Heart left ventricle (tissue), 16 donors: Measurements from ENCODE around the gene SYNE3. TPM values are rescaled to one million over a fixed set of nuclear protein-coding genes. Genes with fewer than 3 reads are reported as not detected.

ENCODE experiments used
- ATAC-seq, 4 donors: fragments of 200-7000 bp; cut with Tn5 transposase; one replicate each; pipeline ENCODE4 v1.9.1; 2020 to 2022; ENCODE audit warnings: moderate library complexity in 4 of 4, mild to moderate bottlenecking in 3 of 4, moderate number of reproducible peaks in 1 of 4
- DNase-seq, 5 donors: peaks; one replicate each; pipeline ENCODE4 v3.0.0-alpha.2; 2020
- H3K27ac ChIP-seq, 12 donors: fragments of 200-600 bp; sonication (generic) in 4 of 12; one replicate each; pipeline versions ENCODE4 v1.5.0 to v1.8.0; 2016 to 2022; ENCODE audit warnings: mild to moderate bottlenecking in 2 of 12
- H3K27me3 ChIP-seq, 9 donors: fragments of 200-600 bp; sonication (generic) in 2 of 9; one replicate each; pipeline versions ENCODE4 v1.5.1 to v1.8.0; 2016 to 2022; ENCODE audit warnings: mild to moderate bottlenecking in 3 of 9
- H3K36me3 ChIP-seq, 9 donors: fragments of 200-600 bp; sonication (generic) in 2 of 9; one replicate each; pipeline versions ENCODE4 v1.5.0 to v1.8.0; 2018 to 2022; ENCODE audit warnings: mild to moderate bottlenecking in 2 of 9
- H3K4me1 ChIP-seq, 12 donors: fragments of 200-600 bp; sonication (generic) in 4 of 12; one replicate each; pipeline versions ENCODE4 v1.5.0 to v1.8.0; 2016 to 2022; ENCODE audit warnings: mild to moderate bottlenecking in 3 of 12
- H3K4me3 ChIP-seq, 12 donors: fragments of 200-600 bp; sonication (generic) in 4 of 12; one replicate each; pipeline versions ENCODE4 v1.5.0 to v1.8.0; 2017 to 2022; ENCODE audit warnings: mild to moderate bottlenecking in 9 of 12, moderate library complexity in 4 of 12
- H3K9me3 ChIP-seq, 12 donors: fragments of 200-600 bp; sonication (generic) in 4 of 12; one replicate each; pipeline versions ENCODE4 v1.5.0 to v1.8.0; 2016 to 2022; ENCODE audit warnings: mild to moderate bottlenecking in 1 of 12
- POLR2A ChIP-seq, 2 donors: fragments of 450-650 bp; IDR thresholded peaks; one replicate each; pipeline ENCODE4 v1.6.1; 2017; ENCODE audit warnings: antibody characterized with exemption in 2 of 2, mild to moderate bottlenecking in 2 of 2, moderate library complexity in 2 of 2
- WGBS, 4 donors: extraction: QIAGEN DNeasy Blood & Tissue Kit in 2 of 4; methylation state at CpG; one replicate each; pipeline versions ENCODE4 v1.1.5 to v1.1.7; 2013 to 2018; 5-methylcytosine and 5-hydroxymethylcytosine counted together
- intact Hi-C, 10 donors: fragments of 100-400 bp; cut with DNase I; formaldehyde crosslinking; loops; one replicate each; pipeline versions ENCODE4 v1.11.1 to v1.14.2; 2022
- polyA plus RNA-seq, 2 donors: library from polyadenylated mRNA; stranded (reverse); fragments of 200-250 nt; gene quantifications; one replicate each; pipeline ENCODE4 v1.2.3, GENCODE V29; 2013
- total RNA-seq, 9 donors: library from RNA; depleted of rRNA in 2 of 9; stranded (reverse); fragments of >200 nt in 2 of 9; fragmentation: NEBNext Ultra II Directional in 3 of 9; extraction: Animal tissue kit (Norgen Biotek cat#: 25700) in 3 of 9; gene quantifications; one replicate each; pipeline versions ENCODE4 v1.1.0 to v1.2.4, GENCODE V29; 2016 to 2023
- TF ChIP-seq, protein P1 (sequence below), 12 donors: fragments of 200-600 bp; sonication (generic) in 4 of 12; IDR thresholded peaks; one replicate each; pipeline versions ENCODE4 v1.5.0 to v1.8.0; 2018 to 2022; ENCODE audit warnings: antibody characterized with exemption in 12 of 12, mild to moderate bottlenecking in 5 of 12
- donor health status: ischemic (EF 13 %, LVEDD 7.1; RV severe dilation, severe dysfunction).
- donor health status: healthy with polysubstance abuse.
- donor health status: DM: no; HTN: yes; CAD: no.
- donor health status: DM: no; HTN: no; CAD: no.
- donor health status: ischemic (EF 25% LVEDD 6.9; RV normal size, moderate dysfunction).
- donor health status: ischemic (EF 25% LVEDD 5.7; RV mildly dilated, moderate dysfunction).
- donor health status: healthy.
- donor health status: DM: yes; HTN: yes; CAD: no.
- donor health status: ischemic (EF 35%, LVEDD 5.7; RV mildly dilated, moderate dysfunction).
- donor health status: nonischemic (EF 11% LVEDD 7.7; RV severe dilation, severe dysfunction).
- donor health status: DM: yes; HTN: yes; CAD: no.
- donor health status: PGD.
- donor health status: ischemic (EF 29% LVEDD 5.4; RV normal size, mild dysfunction).
- donor health status: nonischemic (EF 23%, LVEDD 6.1; RV moderate dilation, normal function).

The SYNE3 gene
- total and polyA plus RNA-seq, 11 donors: 3.1 to 16.9 (median 8.0) TPM

DNA sequence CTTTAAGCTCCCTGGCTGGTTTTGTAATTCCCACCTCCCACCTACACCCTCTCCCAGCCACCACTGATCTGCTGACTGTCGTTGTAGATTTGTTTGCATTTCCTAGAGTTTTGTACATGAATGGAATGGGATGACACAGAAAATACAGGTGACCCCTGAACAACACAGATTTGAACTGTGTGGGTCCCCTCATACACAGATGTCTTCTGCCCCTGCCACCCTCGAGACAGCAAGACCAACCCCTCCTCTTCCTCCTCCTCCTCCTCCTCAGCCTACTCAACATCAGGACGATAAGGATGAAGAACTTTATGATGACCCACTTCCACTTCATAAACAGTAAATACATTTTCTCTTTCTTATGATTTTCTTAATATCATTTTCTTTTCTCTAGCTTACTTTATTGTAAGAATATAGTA lies 28.8 kb downstream of the SYNE3 start:
- Histone ChIP-seq H3K36me3 (peaks cover 0 to 8% (median 0%) of the 10 kb centered on the region in 9 donors), H3K27ac (no peak overlapping the region), H3K4me1 (peaks cover 9 to 61% (median 41%) of the 10 kb centered on the region in 12 donors), H3K9me3 (no peaks in the 10 kb centered on the region), H3K27me3 (no peaks in the 10 kb centered on the region), H3K4me3 (no peak overlapping the region)
- TF ChIP-seq POLR2A (IDR thresholded peaks at IDR 0.05): no peak
- TF ChIP-seq, protein P1, sequence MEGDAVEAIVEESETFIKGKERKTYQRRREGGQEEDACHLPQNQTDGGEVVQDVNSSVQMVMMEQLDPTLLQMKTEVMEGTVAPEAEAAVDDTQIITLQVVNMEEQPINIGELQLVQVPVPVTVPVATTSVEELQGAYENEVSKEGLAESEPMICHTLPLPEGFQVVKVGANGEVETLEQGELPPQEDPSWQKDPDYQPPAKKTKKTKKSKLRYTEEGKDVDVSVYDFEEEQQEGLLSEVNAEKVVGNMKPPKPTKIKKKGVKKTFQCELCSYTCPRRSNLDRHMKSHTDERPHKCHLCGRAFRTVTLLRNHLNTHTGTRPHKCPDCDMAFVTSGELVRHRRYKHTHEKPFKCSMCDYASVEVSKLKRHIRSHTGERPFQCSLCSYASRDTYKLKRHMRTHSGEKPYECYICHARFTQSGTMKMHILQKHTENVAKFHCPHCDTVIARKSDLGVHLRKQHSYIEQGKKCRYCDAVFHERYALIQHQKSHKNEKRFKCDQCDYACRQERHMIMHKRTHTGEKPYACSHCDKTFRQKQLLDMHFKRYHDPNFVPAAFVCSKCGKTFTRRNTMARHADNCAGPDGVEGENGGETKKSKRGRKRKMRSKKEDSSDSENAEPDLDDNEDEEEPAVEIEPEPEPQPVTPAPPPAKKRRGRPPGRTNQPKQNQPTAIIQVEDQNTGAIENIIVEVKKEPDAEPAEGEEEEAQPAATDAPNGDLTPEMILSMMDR (IDR thresholded peaks at IDR 0.05): no peak
- intact Hi-C loops: no loop called here
- ATAC-seq: no peak
- WGBS, 4 donors: 65 to 79% (median 68%) methylated on average over 3 of the region's 3 CpGs
- no peak for DNase-seq

DNA sequence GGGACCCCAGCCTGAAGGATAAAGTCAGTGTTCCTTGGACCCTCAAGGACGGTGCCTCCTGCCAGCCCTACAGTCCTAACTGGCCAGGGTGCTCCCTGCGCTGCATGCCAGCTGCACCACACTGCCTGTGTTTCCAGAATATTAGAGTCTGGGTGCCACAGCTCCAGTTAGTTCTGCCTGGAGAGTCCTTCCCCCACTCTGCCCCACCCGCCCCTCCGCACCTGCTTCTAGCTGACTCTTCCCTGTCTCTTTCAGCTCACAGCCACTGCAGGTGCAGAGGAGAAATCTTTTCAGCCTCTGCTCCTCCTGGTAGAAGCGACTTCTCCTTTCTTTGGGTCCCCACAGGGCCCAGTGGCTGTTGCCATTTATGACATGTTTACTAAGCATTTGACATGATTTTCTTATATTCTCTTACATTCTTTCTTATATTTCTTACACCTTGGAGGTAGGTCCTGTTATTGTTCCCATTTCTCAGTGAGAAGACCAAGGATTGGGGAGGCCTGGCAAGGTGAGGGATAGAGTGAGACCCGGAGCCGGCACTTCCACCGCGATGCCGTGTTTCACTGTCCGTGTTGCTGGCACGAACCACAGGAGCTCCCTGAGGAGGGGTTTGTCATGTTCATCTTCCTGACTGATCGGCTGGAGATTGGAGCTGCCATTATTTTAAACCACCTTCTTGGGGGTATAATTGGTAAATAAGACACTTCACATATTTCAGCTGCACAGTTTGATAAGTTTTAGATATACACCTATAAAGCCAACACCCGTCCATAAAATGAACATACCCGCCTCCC lies 29.4 kb downstream of the SYNE3 start:
- Histone ChIP-seq H3K36me3 (peaks cover 0 to 8% (median 0%) of the 10 kb centered on the region in 9 donors), H3K27me3 (no peaks in the 10 kb centered on the region), H3K4me1 (peaks cover 9 to 67% (median 43%) of the 10 kb centered on the region in 12 donors), H3K4me3 (no peak overlapping the region), H3K27ac (no peak overlapping the region), H3K9me3 (no peaks in the 10 kb centered on the region)
- ATAC-seq (no peak), DNase-seq (peak in 2 of 5 donors; percentile 17 to 21)
- intact Hi-C loops: no loop called here
- WGBS, 4 donors: 91 to 92% (median 92%) methylated on average over 15 of the region's 15 CpGs
- TF ChIP-seq, protein P1 (IDR thresholded peaks at IDR 0.05): no peak
- no peak for TF ChIP-seq POLR2A (IDR thresholded peaks at IDR 0.05)

DNA sequence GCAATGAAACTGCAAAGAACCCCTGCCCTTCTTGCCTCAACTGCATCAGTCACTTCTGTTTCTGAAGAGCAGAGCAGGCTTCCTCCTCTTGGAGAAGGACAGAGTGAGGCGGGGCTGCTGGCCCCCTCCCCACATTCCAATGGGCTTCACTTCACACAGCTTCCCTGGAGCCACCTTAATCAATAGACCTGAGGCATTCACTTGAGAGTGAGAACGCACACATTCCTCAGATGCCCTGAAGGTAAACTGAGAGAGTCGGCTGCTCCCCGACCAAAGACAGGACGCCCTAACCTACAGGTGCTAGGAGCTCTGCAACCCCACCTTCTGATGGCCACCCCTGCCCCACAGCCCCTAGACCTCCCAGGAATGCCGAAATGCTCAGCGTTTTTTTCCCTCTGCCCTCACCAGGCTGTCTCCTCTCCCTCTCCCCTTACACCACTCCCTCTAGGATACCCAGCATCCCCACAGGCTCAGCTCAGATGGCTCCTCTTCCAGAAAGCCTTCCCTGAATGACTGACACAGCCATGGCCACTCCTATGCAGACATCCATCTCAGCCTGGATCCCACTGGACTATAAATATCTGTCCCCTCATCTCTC lies 31.1 kb downstream of the SYNE3 start:
- Histone ChIP-seq H3K4me1 (peaks cover 9 to 72% (median 42%) of the 10 kb centered on the region in 12 donors), H3K9me3 (no peaks in the 10 kb centered on the region), H3K27me3 (no peaks in the 10 kb centered on the region), H3K4me3 (no peak overlapping the region), H3K27ac (no peak overlapping the region), H3K36me3 (peaks cover 0 to 8% (median 0%) of the 10 kb centered on the region in 9 donors)
- no peak for ATAC-seq
- intact Hi-C loops: no loop called here
- TF ChIP-seq POLR2A (IDR thresholded peaks at IDR 0.05): no peak
- TF ChIP-seq, protein P1 (IDR thresholded peaks at IDR 0.05): no peak
- DNase-seq: peak in 2 of 5 donors; percentile 8 to 33
- WGBS, 4 donors: 73 to 88% (median 79%) methylated on average over 7 of the region's 7 CpGs

DNA sequence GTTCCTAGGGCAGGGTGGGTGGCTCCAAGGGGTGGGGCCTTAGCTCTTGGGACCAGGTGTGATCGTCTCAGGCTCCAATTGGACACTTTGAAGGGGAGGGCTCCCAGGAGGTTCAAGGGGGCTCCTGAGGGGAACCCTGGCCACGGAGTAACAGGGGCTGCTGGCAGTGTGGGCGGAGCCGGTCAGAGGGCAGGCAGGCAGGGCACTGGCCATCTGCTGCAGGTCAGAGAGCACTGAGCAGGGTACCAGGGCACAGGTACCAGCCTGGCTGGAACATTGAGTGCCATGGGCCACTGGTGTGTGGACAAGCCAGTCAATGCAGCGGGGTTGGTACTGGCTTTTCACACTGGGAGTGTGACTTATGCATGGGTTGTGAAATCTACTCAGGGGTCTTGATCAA lies 32.2 kb downstream of the SYNE3 start:
- Histone ChIP-seq H3K9me3 (no peaks in the 10 kb centered on the region), H3K4me3 (no peak overlapping the region), H3K36me3 (peaks cover 0 to 8% (median 0%) of the 10 kb centered on the region in 9 donors), H3K4me1 (peaks cover 9 to 72% (median 39%) of the 10 kb centered on the region in 12 donors), H3K27me3 (no peaks in the 10 kb centered on the region), H3K27ac (peak overlapping the region in 7 of 12 donors; percentile 51 to 84 (median 79))
- intact Hi-C loops: loop anchor here in 2 of 10 donors (5.0 kb wide), 1 partner anchor 33 kb away; the partner anchor contains the start of gene SYNE3 (in 2 of the 2)
- ATAC-seq (no peak), DNase-seq (peak in 2 of 5 donors; percentile 22 to 40)
- WGBS, 4 donors: 86 to 99% (median 92%) methylated on average over 5 of the region's 5 CpGs
- no peak for TF ChIP-seq POLR2A (IDR thresholded peaks at IDR 0.05)
- TF ChIP-seq, protein P1 (IDR thresholded peaks at IDR 0.05): no peak
